ENCODE data around the gene SLC6A12.
"Not testable (repeated sequence)": the region's sequence is repeated elsewhere in the genome, so short reads cannot be mapped to it uniquely, and the experiment has no call there.

The SLC6A12 gene

GRCh38 chr12:234019-234418 is 20.1 kb upstream of the SLC6A12 start:
- DNase-seq: no peak

DNA sequence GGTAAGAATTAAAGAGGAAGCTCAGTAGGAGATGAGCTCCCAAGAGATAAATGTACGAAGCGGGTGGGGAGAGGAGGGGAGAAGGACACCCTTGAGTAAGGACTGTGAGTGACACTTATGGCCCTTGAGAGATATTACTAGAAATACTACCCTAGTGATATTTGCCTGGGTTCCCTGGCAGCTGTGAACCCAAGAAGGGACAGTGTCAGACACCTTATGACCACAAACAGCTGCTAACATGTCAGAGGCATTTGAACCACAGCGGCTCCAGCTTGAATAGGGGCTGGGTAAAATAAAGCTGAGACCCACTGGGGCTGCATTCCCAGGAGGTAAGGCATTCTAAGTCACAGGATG is 19.6 kb upstream of the SLC6A12 start:
- no peak for DNase-seq

DNA sequence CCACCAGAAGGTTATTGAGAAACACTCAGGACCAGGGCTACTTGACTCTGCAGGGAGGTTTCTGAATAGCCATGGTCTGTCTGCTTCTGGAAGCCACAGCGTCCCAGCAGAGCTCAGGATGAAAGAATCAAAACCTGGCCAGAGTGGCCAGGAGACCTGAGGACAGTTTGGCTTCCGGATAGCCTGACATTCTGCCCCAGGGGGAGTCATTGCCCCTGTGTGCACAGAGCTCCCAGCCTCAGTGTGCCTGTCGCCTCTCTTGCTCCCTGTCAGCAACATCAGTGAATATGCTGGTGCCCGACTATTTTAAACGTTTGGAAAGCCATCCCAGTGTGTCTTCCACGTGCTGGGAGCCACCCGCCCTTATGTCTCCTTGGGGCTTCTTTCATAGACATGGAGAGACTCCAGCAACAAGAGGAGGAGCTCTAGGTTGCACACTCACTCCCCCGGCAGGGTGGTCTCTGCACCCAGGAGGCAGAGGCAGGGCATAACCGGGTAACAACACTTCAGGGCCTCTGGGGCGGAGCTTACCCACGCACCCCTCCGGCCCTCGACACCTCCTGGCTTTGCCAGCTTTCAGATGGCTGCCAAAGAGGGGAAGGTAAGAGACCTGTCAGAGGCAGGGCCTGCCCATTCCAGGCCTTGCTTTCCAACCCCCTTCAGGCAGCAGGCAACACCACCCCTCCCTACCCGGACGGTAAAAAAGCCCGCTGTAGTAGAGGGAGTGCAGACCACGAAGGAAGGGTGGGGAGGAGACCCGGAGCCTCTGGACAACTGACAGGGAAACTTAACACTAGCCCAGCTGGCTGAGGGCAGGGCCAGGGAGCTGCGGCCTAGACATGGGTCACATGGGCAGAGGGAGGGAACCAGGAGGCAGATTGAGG is 19.0 kb upstream of the SLC6A12 start:
- no peak for DNase-seq

- DNase-seq: no peak
These were observed 17.1 kb upstream of the SLC6A12 start for GRCh38 chr12:230925-231671.

DNA sequence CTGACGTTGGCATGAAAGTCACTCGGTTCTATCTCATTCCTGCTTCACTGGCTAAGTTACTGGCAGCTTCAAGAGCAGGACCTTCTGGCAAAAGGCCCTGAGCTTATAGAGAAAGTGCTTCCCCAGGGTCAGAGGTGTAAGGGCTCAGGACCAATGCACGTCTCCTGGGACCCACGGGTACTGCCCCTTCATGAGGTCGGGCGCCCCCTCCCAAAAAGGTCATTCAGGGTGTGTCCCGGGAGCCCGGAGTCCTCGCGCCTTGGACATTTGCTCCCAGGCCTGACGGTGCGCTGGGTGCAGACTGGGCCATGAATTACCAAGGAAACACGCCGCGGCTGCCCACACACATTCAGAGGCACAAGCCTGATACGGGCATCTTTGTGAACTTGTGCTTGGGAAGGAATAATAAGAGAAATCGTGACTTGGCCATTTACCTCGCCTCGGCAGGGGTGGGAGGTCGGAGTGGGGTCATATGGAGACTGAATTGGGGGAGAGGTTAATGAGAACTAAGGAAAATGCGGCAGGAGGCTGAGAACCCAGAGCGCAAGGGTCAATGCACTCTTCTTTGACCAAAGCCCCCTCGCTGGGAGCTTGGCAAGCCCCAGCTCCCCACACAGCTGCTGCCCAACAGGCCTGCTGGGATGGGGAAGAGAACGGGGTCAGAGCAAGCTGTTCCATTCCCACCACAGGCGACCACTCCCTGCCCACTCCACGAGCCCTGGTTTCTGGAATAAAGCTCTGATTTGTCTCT is 15.7 kb upstream of the SLC6A12 start:
- DNase-seq: no peak

- no peak for DNase-seq
These were observed 14.9 kb upstream of the SLC6A12 start for GRCh38 chr12:228846-229200.

DNA sequence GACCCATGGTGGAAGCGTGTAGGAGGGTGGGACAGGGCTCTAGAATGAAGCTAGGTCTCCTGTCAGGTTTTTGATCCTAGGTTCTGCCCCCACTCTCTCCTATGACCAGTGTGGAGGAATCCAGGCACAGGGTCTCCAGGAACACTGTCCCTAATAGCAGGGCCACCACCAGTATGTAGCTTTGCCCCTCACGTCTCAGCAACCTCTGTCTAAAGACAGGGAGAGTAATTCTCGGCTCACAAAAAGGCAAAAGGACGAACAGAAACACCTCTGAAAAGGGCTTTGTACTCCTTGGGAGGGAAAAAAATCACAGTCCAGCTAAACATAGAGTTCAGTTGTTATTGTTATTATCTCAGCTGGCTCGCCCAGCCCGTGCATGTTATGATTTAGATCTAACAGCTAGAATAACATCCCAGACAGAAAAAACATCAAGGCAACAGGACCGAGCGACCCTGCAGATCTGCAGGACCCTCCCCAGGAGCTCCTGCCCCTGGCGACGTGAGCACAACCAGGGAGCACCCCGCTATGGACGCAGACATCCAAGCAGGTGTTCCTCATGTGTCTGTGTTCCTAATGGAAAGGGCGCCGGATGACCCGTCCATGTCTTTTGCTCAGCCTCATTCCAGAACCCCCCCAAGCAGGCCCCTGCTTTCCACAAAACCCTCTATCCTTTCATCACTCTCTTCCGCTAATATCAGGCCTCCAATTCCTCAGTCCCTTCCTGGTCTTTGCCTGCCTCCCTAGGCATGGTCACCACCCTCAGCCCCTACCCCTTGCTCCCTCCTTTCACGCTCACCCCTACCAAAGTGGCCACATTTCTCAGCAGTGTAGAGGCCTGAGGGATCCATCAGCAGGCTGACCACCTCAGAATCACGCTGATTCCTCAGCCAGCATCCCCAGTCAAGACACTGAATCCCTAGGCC is 14.2 kb upstream of the SLC6A12 start:
- DNase-seq: no peak

- no peak for DNase-seq
These were observed 13.4 kb upstream of the SLC6A12 start for GRCh38 chr12:227286-227915.

- DNase-seq: no peak
These were observed 12.4 kb upstream of the SLC6A12 start for GRCh38 chr12:226401-226800.

- DNase-seq: no peak
These were observed 11.1 kb upstream of the SLC6A12 start for GRCh38 chr12:225012-225411.

GRCh38 chr12:224330-224729 is 10.4 kb upstream of the SLC6A12 start:
- no peak for DNase-seq

DNA sequence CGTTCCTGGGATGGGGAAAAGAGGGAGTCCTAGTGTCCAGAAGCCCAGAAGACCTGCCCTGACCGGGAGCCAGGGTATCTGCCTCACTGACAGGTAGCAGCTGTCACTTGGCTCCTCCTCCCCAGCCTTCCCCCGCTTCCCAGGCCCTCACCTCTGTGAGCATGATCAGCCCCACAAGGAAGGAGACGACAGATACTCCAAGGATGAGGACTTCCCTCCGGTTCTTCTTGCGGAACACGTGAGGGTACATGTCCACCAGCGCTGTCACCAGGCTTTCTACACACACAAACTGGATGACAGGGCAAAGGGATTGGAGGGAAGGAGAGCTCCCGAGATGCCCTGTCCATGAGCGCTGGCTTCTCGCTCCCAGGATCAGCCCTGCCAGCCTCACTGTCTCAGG is 9.9 kb upstream of the SLC6A12 start:
- no peak for DNase-seq

DNA sequence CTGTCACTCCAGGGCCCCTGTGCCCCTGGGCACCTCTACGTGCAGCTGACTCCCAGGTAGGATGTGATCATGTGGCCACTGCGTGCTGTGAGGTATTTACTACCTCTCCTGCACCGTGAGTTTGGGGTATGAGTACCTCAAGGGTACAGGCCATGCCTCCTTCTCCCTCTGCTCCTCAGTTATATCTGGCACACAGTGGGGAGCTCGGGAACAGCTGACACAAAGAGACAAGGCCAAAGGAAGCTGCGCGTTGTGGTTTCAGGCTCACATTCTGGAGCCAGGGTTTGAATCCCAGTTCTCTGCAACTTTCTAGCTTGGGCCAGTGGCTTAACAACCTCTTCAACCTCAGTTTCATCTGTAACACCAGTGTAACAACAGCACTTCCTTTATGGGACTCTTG is 7.8 kb upstream of the SLC6A12 start:
- DNase-seq: no peak

- DNase-seq: no peak
These were observed 7.1 kb upstream of the SLC6A12 start for GRCh38 chr12:220946-221550.

DNA sequence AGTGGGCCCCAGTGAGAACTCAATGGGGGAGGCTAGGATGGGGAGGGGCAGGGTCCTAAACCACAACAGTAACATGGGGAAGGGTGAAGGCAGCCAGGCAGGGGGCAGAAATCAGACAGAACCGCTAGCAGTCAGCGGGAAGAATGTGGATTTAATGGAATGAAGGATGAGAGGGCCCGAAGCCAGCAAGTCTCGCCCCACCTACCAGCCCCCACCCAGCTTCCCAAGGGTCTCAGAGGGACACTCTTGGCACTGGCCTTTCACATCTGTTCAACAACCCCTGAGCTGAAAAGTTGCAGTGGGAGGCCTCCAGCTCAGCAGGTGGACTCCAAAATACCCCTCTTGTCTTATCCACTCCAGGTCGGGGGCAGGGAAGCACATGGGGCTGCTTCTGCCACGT is 6.5 kb upstream of the SLC6A12 start:
- DNase-seq: no peak

GRCh38 chr12:219891-220352 is 6.0 kb upstream of the SLC6A12 start:
- DNase-seq: peak; percentile 7

GRCh38 chr12:218728-219590 is 5.0 kb upstream of the SLC6A12 start:
- DNase-seq: no peak

GRCh38 chr12:218221-218620 is 4.3 kb upstream of the SLC6A12 start:
- no peak for DNase-seq

- DNase-seq: not testable (repeated sequence)
These were observed 3.1 kb upstream of the SLC6A12 start for GRCh38 chr12:217029-217428.

DNA sequence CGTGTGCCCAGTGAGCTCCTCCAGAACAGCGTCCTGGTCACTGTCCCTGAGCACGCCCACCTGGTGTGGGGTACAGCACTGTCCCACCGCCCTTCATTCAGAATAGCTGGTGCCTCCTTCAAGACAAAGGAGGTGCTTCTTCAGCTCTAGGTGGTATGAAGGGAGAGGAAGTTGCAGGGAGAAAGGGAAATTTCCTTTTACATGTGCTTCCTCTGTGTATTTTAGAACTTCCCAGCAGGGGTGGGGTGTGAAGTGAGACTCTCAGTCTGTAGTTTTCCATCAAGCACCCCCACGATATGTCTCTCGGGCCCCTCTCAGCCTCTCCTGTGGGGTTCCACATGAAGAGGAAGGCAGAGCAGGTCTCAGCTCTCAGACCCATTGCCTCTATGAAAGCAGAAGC is 1.2 kb upstream of the SLC6A12 start:
- DNase-seq: no peak

DNA sequence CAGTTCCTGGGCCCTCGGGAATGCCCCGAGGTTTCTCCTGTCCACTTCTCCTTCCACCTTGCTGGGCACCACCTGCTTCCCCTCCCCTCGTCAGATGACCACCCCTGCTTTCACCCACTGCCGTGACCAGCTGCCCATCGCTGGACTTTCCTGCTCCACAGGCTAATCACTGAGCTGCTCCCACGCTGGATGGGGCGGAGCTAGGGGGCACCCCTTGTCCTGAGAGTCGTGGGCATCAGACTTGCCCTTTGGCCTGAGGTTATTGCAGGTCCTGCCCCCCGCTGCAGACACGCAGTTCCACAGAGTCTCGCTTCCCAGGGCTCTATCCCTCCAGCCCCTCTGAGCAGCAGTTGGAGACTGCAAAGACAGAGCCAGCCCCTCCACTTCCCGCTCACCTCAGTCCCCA is 427 bp downstream of the SLC6A12 start:
- DNase-seq: no peak
